Type B pancreatic cell (in vitro differentiated cells): Measurements from ENCODE around the gene PUS10. TPM values are rescaled to one million over a fixed set of nuclear protein-coding genes. Genes with fewer than 3 reads are reported as not detected.

Experiments used
- DNase-seq: peaks from one replicate; pipeline ENCODE4 v3.0.0; 2021; ENCODE audit warnings: mixed read lengths; ENCODE audit not compliant: unreplicated experiment; ENCODE audit errors: extremely low spot score
- H3K27ac Mint-ChIP-seq: 2 replicates; pipeline ENCODE4 v1.8.0; 2021; ENCODE audit warnings: mild to moderate bottlenecking, mixed read lengths
- H3K27me3 Mint-ChIP-seq: 2 replicates; pipeline ENCODE4 v1.8.0; 2021; ENCODE audit warnings: mixed read lengths
- H3K36me3 Mint-ChIP-seq: 2 replicates; pipeline ENCODE4 v1.8.0; 2021; ENCODE audit warnings: mixed read lengths
- H3K4me1 Mint-ChIP-seq: one replicate; pipeline ENCODE4 v1.8.0; 2021; ENCODE audit warnings: mixed read lengths; ENCODE audit not compliant: unreplicated experiment
- H3K4me3 Mint-ChIP-seq: 2 replicates; pipeline ENCODE4 v1.8.0; 2021; ENCODE audit warnings: mild to moderate bottlenecking, mixed read lengths
- H3K9me3 Mint-ChIP-seq: 2 replicates; pipeline ENCODE4 v1.8.0; 2021; ENCODE audit warnings: mixed read lengths
- CTCF ChIP-seq: fragments of 200-600 bp; sonication (generic); conservative IDR thresholded peaks from 2 replicates; pipeline ENCODE4 v1.5.0; 2021; ENCODE audit warnings: antibody characterized with exemption, mild to moderate bottlenecking
- total RNA-seq: library from RNA; stranded (reverse); gene quantifications from 2 replicates; pipeline ENCODE4 v1.2.1, GENCODE V29; 2021; ENCODE audit warnings: low replicate concordance

PUS10 gene
- total RNA-seq, 1 donor from 2014 or later, result 6.3 TPM

DNA sequence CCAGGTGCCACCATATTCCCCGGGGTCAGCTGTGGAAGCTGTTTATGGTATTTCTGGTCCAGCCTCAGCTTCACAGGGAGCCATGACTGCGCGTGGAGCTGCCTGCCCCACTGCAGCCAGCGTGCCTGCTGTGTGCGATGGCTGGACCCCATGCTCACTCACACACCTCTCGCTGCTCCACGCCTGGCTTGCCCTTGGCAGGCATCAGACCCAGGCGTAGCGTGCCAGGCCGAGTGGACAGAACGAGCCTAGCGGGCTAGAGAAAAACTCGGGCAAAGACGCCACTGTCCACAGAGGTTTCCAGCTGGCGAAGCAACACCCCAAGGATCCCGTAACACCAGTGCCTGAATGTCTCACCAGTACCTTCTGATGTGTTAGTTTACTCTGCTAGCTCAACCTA, 43.4 kb downstream of the PUS10 start:
- no peak for DNase-seq
- Mint-ChIP-seq H3K27me3 (no peaks in the 10 kb centered on the region), H3K4me1 (peaks cover 10% of the 10 kb centered on the region), H3K4me3 (no peak overlapping the region), H3K36me3 (no peaks in the 10 kb centered on the region), H3K9me3 (no peaks in the 10 kb centered on the region), H3K27ac (no peak overlapping the region)
- TF ChIP-seq CTCF, result no peak

GRCh38 chr2:60973705-60974104, 44.4 kb downstream of the PUS10 start:
- Mint-ChIP-seq H3K4me3 (no peak overlapping the region), H3K27me3 (no peaks in the 10 kb centered on the region), H3K9me3 (no peaks in the 10 kb centered on the region), H3K4me1 (peaks cover 10% of the 10 kb centered on the region), H3K36me3 (no peaks in the 10 kb centered on the region), H3K27ac (no peak overlapping the region)
- TF ChIP-seq CTCF, result no peak
- no peak for DNase-seq

DNA sequence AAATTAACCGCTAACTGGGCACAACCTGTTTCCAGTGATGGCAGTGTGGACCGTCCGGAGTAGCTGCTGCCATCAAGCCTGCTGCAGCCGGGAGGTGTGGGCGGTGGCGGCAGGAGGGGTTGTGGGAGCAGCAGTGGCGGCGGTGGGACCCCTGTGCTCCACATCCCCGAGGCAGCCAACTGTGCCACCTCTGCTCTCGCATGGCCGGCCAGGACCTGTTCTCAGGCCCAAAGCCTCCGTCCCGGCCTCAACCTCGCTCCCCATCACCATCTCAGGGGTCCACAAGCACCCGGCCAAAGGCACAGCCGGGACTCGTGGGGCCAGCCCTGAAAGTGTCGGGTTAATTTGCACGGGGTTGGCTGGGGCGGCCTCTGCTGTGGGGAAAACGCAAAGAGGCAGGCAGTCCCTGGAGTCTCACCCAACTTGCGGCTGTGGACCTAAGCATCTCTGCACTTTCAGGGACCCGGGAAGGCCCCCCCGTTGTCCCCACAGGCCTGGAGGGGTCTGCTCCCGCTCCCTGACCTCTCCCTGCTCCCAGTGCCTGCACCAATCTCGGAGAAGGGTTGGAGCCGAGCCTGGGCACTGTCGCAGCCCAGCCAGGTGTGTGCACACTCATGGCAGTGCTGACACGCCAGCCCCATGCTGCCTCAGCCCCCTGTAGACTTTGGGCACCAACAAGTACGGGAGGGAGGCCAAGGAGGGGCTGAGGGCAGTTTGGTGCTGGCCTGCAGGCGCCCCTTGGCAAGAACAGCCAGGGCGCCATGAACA, 45.0 kb downstream of the PUS10 start:
- no peaks in the 10 kb centered on the region for H3K27me3 Mint-ChIP-seq
- H3K9me3 Mint-ChIP-seq, result no peaks in the 10 kb centered on the region
- H3K4me3 Mint-ChIP-seq, result no peak overlapping the region
- no peaks in the 10 kb centered on the region for H3K36me3 Mint-ChIP-seq
- no peak for TF ChIP-seq CTCF
- peaks cover 10% of the 10 kb centered on the region for H3K4me1 Mint-ChIP-seq
- no peak overlapping the region for H3K27ac Mint-ChIP-seq
- DNase-seq, result no peak

GRCh38 chr2:60966507-60967405, 51.3 kb downstream of the PUS10 start:
- H3K27ac Mint-ChIP-seq, result no peak overlapping the region
- DNase-seq, result no peak
- no peaks in the 10 kb centered on the region for H3K4me1 Mint-ChIP-seq
- no peaks in the 10 kb centered on the region for H3K9me3 Mint-ChIP-seq
- no peak for TF ChIP-seq CTCF
- no peaks in the 10 kb centered on the region for H3K36me3 Mint-ChIP-seq
- no peak overlapping the region for H3K4me3 Mint-ChIP-seq
- no peaks in the 10 kb centered on the region for H3K27me3 Mint-ChIP-seq

DNA sequence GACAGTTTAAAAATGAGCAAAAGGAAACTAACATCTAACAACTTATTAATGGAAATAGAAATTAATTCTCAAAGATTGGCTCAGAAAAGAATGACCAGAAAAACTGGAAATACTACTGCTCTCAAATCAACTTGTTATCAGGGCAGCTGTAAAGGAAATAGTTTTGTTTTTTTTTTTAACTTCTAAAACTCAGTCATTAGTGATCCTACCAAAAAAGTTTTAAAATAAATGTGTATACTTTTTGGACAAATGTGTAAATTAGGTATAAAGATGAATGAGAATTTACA, 52.6 kb downstream of the PUS10 start:
- Mint-ChIP-seq H3K36me3 (no peaks in the 10 kb centered on the region), H3K27me3 (no peaks in the 10 kb centered on the region), H3K9me3 (no peaks in the 10 kb centered on the region), H3K27ac (peak overlapping the region; percentile 61), H3K4me3 (no peak overlapping the region), H3K4me1 (no peaks in the 10 kb centered on the region)
- TF ChIP-seq CTCF, result no peak
- no peak for DNase-seq
